HG03175 (cell line): ENCODE measurements around the gene NPR3.
A peak's percentile ranks its signal among the peaks of the same experiment; 100 is the strongest.
"Not testable (repeated sequence)": the region's sequence is repeated elsewhere in the genome, so short reads cannot be mapped to it uniquely, and the experiment has no call there.

Source experiments
- ATAC-seq: cut with Tn5 transposase; IDR thresholded peaks from one replicate; pipeline ENCODE4 v1.9.1; 2021; ENCODE audit warnings: mild to moderate bottlenecking, moderate library complexity; ENCODE audit not compliant: unreplicated experiment

Gene NPR3

DNA sequence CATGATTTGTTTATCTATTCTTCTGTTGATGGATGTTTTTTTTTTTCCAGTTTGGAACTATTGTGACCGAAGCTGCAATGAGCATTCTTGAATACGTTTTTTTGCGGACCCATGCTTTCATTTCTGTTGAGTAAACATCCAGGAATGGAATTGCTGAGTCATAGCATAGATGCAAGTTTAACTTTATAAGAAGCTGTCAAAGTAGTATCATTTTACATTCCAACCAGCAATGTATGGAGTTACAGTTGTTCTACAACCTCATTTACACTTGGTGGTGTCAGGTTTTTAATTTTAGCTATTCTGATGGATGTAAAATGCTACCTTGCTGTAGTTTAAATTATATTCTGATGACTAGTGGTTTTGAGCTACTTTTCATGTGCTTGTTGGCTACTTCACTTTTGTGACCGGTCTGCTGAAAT, 49.0 kb downstream of the NPR3 start:
- ATAC-seq: no peak

DNA sequence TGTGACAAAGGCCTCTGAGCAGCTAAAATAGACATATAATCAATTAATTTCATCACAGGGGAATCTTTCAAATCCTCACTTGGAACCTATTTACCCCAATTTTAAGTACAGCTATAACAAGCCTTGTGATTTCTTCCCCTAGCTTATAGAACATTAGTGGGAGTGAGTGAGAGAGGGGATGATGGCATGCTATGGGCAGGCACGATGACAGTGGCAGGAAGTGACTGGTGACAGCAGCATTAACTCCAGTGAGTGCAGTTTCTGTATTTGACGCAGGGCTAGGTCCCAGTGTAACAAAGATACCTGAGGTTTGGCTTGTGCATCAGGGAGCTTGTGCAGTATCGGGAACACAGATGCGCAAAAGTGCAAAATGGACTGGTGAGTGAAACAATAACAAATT, 54.1 kb downstream of the NPR3 start:
- no peak for ATAC-seq

DNA sequence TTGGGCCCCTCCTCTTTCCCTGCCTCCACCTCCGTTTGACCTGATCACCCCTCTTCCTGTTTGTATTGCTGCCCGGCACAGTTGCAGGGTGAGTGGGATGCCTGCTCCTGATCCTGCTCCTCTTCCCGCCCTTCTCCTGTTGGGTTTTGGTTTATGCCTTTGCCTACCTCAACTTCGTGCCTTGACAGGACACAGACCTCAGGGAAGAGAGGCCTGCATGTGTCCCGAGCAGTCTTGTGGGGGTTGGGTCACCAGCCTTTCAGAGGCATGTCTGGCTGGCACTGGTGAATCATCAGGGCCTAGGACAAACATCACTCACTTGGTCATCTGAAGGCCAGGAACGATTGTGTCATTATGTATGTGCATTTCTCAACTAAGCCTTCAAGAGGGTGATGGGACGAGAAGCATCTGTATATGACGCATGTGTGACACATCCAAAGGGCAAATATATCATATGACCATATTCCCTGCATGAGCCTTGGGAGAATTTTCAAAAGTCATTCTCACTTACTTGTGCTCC, 56.9 kb downstream of the NPR3 start:
- ATAC-seq: no peak

DNA sequence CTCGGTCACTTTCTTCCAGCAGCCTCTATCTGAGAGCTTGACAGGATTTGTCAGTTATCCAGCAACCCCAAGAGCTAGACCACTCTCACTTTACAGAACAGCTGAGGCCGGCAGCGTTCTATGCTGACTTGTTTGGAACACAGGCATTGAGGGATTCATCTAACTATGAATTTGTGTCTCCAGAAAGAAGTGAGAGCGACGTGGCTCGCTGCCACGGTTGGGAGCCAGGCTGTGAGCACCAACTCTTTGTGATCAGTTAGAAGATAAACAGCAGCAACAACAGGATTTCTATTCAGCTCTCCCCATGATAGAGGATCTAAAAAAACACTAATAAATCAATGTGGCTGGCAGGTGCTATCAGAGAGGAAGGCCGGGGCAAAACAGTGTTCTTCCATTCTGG, 58.6 kb downstream of the NPR3 start:
- no peak for ATAC-seq

DNA sequence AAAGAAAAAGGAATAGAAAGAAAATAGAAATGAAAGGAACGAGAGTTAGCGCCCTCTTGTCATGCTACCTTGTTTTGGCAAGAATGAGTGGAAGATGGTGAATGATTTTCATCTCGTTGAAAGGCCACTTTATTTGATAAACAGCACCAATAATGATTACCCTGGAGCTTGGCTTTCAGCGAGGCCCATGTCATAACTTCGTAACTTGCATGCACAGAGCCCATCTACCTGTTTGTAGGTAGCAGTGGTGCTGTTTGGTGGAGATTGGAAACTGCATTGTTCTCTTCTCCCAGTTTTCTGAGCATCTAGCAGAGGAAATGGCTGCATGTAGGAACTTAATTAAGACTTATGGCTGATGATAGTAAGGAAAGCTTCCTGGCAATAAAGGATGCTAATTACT, 59.3 kb downstream of the NPR3 start:
- ATAC-seq: no peak

DNA sequence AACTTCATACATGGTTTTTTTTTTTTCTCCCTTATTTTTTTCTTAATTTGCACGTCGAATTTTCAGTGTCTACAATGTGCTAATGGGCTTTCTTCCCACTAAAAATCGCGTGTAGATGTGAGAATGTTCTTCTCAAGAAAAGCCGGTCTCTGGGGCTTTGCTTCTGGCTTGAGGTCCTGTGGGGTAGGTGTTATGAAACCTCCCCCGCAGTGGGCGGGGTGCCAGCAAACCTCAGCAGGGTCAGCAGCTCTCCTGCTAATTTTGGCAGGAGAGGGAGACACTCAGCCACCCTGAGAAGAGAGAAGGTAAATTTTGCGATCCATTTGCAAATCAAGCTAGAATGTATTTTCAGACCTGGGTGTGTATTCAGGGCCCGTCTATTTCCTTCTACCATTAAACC, 59.9 kb downstream of the NPR3 start:
- ATAC-seq: no peak

DNA sequence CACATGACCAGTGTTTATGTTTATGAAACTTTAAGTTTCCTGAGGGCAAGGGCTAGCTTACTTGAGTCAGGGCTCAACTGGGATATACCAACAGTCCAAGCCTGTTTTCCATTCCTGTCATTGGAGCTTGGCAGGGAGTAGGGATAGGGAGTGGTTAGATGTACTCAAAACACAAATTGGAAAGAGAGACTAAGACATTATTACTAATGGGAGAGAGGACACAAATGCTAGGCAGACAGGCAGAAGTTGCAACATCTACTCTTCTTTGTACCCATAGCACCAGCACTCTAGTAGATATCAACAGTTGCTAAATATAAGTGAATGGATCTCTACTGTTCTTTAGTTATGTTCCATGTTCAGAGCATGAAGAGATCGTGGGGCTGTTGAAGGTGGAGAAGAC, 62.8 kb downstream of the NPR3 start:
- ATAC-seq: no peak

DNA sequence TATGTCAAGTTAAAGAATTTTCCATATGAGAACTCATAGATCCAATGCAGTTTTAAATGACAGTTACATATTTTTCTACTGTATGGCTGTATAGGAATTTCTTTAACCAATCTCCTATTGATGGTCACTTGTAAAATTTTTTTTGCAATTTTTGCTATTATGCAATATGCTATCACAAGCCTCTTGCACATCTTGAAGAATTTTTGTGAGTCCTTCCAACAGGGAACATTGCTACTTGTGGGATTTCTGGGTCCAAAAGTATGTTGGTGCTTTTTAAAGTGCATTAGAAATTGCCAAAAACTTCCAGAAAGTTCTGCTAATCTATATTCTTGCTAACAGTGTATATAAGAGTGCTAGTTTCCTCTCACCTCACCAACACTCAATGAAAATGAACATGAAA, 65.1 kb downstream of the NPR3 start:
- no peak for ATAC-seq

DNA sequence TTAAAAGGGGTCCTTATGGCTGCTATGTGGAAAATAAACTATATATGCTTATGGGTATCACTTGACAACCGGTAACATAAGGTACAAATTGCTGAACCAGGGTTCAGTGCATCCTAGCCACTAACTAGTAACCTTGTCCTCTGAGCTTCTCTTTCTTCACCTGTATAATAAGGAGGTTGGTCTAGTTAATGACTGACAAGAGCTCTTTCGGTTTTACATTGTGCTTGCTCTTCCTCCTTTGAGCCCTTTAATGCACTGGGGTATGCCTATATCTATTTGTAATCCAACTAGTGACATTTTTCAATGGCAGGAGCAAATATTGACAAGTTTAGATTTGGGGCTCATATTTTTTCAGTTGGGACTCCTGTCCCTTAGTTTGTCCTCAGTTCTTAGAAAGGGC, 66.1 kb downstream of the NPR3 start:
- ATAC-seq: peak; percentile 88

DNA sequence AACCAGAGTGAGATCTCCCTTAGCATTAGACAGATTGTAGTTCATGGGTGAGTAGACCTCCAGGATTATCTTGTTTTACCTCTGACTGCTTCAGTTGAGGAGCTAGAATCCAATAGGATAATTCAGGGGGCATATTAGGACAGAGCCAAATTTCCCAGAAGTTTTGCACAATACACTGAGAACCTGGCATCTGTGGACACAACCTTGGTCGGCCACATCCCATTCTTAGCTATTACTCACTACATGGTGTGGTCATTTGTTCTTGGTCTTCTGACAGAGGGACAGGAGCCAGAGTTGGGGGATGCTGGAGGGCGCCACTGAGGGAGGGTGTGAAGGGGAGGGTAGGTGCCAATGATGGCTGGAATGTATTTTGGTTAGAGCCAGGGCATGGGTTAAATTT, 66.6 kb downstream of the NPR3 start:
- no peak for ATAC-seq

DNA sequence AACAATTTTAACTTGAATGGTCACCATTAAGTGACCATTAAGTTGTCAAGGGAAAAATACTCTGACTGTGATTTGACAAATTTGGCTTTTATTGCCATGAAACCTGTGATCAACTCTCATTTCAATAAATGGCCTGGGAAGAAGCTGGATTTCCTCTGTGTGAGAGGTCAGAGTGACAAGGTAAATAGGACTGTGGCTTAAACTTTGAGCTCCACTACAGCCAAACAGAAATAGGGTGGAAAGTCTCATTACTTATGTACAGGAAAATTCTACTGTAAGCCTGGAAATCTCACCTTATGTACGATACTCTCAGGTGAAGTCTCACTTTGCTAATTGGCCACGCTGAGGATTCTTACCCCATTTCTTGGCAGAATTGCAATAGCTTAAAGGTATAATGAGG, 67.3 kb downstream of the NPR3 start:
- ATAC-seq: no peak

DNA sequence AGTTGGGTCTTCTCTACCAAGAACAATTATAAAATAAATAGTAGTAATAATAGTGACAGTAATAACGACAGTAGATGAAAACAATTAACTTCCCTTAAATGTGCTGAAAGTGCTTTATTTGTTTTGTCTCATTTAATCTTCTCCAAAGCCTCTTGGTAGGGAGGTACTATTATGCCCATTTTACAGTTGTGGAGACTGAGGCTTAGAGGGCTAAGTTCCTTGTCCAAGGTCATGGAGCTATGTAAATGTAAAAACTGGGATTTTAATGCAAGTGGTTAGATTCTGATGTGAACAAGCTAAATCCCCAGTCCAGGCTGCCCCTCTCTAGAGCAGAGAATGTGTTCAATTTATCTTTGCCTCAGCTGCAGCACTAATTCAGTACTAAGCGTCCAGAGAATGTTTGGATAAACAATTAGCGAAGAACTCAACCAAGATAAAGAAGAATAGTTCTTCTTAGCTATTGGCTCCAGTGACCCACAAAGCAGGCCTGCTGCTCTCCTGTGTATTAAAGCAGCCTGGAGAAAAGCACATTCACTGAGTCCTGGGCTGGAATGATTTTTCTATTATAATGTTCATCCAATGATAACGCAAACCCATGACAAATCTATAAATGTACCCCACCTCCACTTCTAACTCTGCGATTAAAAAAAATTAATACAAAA, 68.8 kb downstream of the NPR3 start:
- ATAC-seq: no peak

DNA sequence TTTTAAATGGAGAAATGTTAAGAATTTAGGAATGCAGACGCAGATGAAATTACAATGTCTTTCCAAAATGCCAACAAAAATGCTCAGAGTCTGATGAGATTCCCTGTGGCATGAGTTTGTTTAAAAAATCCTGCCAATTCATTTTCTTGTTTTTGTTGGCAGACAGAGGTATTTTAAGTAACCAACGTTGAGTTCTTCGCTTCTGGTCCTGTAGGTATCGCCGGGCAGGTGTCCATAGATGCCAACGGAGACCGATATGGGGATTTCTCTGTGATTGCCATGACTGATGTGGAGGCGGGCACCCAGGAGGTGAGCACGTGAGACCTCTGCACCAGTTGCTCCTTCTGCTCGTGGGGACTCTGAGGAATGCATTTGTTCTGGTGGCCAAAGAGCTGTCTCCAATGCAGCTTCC, 69.4 kb downstream of the NPR3 start:
- no peak for ATAC-seq

DNA sequence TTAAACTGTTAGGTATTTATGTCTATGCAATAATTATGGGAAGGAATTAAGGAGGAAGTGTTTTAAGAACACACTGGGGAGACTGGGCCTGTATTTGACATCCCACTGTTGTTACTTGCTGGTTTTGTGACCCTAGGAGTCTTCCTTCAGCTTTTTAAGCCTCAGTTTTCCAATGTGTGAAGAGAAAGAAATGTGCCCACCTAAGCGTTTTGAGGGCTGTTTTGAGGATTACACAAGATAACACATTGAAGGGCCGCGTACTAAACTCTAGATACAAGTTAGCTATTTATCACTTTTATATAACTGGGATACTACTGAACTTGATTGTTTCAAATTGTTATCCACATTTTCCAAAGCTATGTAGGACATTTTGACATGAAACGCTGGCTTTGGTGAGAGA, 72.5 kb downstream of the NPR3 start:
- ATAC-seq: no peak

DNA sequence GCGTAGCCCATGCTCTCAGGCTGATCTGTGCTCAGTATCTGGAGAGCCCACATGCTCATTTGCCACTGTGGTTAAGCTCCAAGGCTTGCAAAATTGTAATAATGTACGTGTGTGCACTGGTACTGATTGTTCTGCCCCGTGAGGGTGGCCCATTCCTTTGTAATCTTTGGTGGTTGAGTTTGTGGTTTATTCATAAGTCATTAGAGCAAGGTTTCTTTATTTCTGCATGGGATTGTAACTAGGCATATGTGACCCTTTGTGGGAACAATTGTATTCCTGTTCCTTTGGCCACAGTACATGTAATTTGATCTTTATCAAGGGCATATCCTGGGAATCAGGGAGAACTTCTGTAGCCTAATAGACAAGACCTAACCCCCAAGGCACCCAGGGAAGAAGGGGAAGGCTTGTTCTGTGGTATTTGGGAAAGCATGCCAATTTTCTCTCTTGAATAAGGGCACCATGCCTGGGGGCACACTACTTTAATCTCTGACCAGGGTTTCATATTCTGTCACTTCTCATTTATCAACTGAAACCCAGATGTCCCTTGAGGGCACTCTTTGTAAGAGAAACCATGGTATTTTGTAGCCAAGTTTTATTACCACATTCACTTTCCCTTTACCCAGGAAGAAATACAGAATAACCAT, 74.6 kb downstream of the NPR3 start:
- ATAC-seq: no peak

DNA sequence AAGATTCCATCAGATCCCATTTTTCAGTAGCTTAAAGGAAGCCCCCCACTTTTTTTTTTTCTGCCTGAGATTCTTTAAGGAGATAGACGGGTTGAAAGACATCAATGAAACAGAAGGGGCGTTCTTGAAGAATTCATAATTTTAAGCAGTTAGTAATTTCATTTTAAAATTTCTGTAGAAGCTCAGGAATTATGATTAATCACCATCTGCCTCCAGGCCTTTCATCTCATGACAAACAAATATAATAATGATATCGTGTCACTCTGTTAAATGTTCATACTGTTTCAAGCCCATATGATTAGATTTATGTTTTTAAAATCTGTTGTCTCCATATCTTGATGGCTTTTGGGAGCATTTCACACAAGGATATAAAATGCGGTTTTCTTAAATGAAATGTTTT, 75.2 kb downstream of the NPR3 start:
- no peak for ATAC-seq

DNA sequence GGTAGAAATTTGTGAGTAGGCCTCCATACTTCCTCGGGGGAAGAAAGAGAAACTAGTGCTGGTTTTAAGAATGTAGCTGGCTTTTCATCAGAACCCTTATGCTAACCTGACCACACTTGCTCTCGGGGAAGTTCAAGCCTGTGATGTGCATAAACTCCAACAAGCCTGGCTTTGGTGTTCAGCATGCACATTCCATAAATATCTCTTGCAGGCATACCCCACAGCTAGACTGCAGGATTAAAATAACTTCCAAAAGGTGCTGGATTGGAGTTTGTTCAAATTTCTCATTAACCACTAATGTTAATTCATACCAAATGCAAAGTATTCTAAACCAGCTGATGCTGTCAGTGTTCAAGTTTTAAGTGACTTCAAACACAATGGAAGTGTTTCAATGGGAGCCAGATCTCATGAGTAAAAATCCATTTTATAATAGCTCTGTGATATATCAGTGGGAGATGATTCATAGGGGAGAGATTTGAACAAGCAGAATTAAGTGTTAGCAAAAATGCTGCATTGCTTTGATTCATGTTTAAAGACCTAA, 79.4 kb downstream of the NPR3 start:
- ATAC-seq: no peak

DNA sequence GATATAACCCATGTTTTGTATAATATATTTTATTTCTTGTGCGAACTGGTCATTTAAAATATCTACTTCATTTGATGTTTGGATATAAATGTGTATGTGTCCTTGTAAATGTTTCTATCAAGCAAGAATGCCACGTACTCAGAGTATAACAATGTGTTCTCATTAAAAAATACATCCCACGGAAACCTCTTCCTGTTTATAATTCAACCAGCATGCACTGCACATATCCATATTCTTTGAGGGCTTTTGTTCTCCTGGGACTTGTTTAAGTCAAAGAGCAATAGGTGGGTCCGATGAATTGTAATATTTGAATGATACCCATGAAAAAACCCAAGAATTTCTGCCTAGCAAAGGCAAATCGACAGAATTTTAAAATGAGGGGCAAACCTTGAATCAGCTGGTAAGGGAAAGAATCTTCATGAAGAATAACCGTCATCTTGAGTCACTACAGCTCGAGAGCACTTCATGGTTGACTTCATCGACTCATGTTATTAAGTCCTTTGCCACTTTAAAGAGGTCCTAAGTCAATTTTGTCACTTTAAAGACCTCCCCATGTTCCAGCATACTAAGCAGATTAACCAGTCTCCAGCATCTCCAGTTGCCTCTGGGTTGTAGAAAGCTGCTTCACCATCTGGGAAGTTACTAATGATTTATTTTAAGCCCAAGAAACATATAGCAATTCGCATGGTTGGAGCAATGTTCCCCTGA, 80.6 kb downstream of the NPR3 start:
- no peak for ATAC-seq

DNA sequence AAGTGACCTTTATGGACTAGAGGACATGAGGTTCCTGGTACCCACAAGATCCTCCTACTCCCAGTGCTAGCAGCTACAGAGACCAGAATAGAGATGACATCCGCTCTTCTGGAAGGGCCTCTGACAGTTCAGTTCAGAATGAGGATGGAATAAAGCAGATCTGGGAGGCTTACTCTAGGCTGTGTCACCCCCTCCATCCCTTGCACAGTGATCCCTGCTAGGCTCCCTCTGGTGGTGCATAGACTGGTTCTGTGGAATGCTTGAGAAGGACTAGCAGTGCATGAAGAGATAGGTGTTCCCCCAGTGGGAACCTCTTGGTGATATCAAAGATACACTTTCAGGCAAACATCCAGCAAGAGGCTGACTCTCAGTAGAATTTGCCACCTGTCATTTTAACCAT, 83.0 kb downstream of the NPR3 start:
- no peak for ATAC-seq

DNA sequence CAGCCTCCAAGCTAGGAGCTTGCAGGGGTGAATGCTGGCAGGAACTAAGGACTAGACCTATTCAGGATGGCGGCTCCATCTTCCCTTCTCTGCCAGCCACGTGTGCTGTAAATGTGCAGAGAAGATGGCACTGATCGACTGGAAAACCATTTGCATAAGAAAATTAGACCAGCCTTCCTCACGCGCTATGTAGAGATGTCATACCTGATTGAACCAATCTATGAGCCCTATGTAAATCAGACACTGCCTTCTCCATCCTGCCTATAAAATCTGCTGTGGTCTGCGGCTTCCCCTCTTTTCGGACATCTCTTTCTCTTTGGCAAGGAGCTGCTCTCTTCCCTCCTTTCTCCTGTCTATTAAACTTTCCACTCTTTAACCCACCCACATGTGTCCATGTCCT, 91.6 kb downstream of the NPR3 start:
- no peak for ATAC-seq

DNA sequence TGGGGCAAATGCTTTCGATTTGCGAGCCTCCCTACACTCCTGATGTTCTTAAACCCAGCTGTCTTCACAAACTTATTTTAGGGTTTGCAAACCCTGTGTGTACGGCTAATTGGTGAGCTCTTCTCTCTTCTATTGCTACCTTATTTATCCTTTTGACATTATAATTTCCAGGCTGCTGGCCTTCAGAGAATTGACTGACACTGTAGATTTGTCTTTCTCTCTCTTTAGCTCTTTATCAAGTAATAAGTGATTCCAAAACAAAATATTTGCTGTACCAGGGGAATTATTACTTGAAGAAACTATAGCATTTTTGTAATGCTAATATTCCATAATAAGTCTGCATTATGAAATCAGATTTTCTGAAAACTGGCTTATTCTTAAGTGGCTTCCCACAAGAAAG, 92.5 kb downstream of the NPR3 start:
- no peak for ATAC-seq

DNA sequence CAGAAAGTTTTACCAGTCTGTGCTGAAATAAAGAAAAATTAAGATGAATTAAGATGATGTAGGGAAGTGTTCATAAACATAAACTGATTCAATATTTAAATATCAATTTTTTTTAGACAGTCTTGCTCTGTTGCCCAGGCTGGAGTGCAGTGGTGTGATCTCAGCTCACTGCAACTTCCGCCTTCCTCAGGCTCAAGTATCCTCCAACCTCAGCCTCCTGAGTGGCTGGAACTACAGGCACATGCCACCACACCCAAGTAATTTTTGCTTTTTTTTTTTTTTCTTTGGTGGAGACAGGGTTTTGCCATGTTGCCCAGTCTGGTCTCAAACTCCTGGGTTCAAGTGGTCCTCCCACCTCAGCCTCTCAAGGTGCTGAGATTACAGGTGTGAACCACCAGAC, 94.3 kb downstream of the NPR3 start:
- not testable (repeated sequence) for ATAC-seq
